ENCODE measurements around the gene MDGA2.

Gene MDGA2

GRCh38 chr14:47485421-47485820, 190.0 kb downstream of the MDGA2 start:
- DNase-seq (ENCODE audit: low read depth) = no peak

- no peak for DNase-seq (ENCODE audit: low read depth)
Measured at GRCh38 chr14:47483449-47483848, 192.0 kb downstream of the MDGA2 start.

GRCh38 chr14:47471075-47471474, 204.3 kb downstream of the MDGA2 start:
- no peak for DNase-seq (ENCODE audit: low read depth)

GRCh38 chr14:47466916-47467315, 208.5 kb downstream of the MDGA2 start:
- DNase-seq (ENCODE audit: low read depth) = no peak

- DNase-seq (ENCODE audit: low read depth) = no peak
Measured at GRCh38 chr14:47454025-47454424, 221.4 kb downstream of the MDGA2 start.

GRCh38 chr14:47447076-47447475, 228.3 kb downstream of the MDGA2 start:
- DNase-seq (ENCODE audit: low read depth) = no peak

GRCh38 chr14:47442211-47442610, 233.2 kb downstream of the MDGA2 start:
- DNase-seq (ENCODE audit: low read depth) = no peak

GRCh38 chr14:47439953-47440352, 235.5 kb downstream of the MDGA2 start:
- DNase-seq (ENCODE audit: low read depth) = no peak

GRCh38 chr14:47438650-47439140, 236.7 kb downstream of the MDGA2 start:
- DNase-seq (ENCODE audit: low read depth) = no peak

GRCh38 chr14:47435331-47435965, 240.0 kb downstream of the MDGA2 start:
- no peak for DNase-seq (ENCODE audit: low read depth)

GRCh38 chr14:47427629-47428028, 247.8 kb downstream of the MDGA2 start:
- no peak for DNase-seq (ENCODE audit: low read depth)

- DNase-seq (ENCODE audit: low read depth) = no peak
Measured at GRCh38 chr14:47425302-47425701, 250.1 kb downstream of the MDGA2 start.

- no peak for DNase-seq (ENCODE audit: low read depth)
Measured at GRCh38 chr14:47422191-47422590, 253.2 kb downstream of the MDGA2 start.

GRCh38 chr14:47411523-47411922, 263.9 kb downstream of the MDGA2 start:
- no peak for DNase-seq (ENCODE audit: low read depth)

- DNase-seq (ENCODE audit: low read depth) = no peak
Measured at GRCh38 chr14:47392326-47392725, 283.1 kb downstream of the MDGA2 start.

- no peak for DNase-seq (ENCODE audit: low read depth)
Measured at GRCh38 chr14:47390831-47391504, 284.4 kb downstream of the MDGA2 start.

- no peak for DNase-seq (ENCODE audit: low read depth)
Measured at GRCh38 chr14:47389535-47389934, 285.9 kb downstream of the MDGA2 start.

- DNase-seq (ENCODE audit: low read depth) = no peak
Measured at GRCh38 chr14:47366006-47366405, 309.4 kb downstream of the MDGA2 start.

- DNase-seq (ENCODE audit: low read depth) = no peak
Measured at GRCh38 chr14:47365233-47365632, 310.2 kb downstream of the MDGA2 start.

GRCh38 chr14:47353186-47353585, 322.2 kb downstream of the MDGA2 start:
- no peak for DNase-seq (ENCODE audit: low read depth)

- DNase-seq (ENCODE audit: low read depth) = no peak
Measured at GRCh38 chr14:47346849-47347248, 328.6 kb downstream of the MDGA2 start.

- no peak for DNase-seq (ENCODE audit: low read depth)
Measured at GRCh38 chr14:47345016-47345415, 330.4 kb downstream of the MDGA2 start.

GRCh38 chr14:47332939-47333338, 342.5 kb downstream of the MDGA2 start:
- DNase-seq (ENCODE audit: low read depth) = no peak

GRCh38 chr14:47332106-47332505, 343.3 kb downstream of the MDGA2 start:
- no peak for DNase-seq (ENCODE audit: low read depth)

Data from activated T-cell treated with anti-CD3 and anti-CD28 coated beads for 24 hours (primary cell).